Peyer's patch (tissue), 4 donors: Measurements from ENCODE around the gene GBX2. TPM values are rescaled to one million over a fixed set of nuclear protein-coding genes. Genes with fewer than 3 reads are reported as not detected.

Source experiments
- DNase-seq, 3 donors: peaks; one replicate each; pipeline ENCODE4 v3.0.0-alpha.2; 2017 to 2019
- H3K27ac ChIP-seq, 4 donors: fragments of 200-600 bp; sonication (generic); one replicate each; pipeline ENCODE4 v1.5.1; 2016 to 2019
- H3K27me3 ChIP-seq, 2 donors: fragments of 200-600 bp; sonication (generic); one replicate each; pipeline ENCODE4 v1.5.1; 2019
- H3K36me3 ChIP-seq, 3 donors: fragments of 200-600 bp; sonication (generic); one replicate each; pipeline ENCODE4 v1.5.1; 2016 to 2019
- H3K4me1 ChIP-seq, 4 donors: fragments of 200-600 bp; sonication (generic); one replicate each; pipeline ENCODE4 v1.5.1; 2016 to 2019
- H3K4me3 ChIP-seq, 4 donors: fragments of 200-600 bp; sonication (generic); 1 replicate in 3 of 4; 2 replicates in 1 of 4; pipeline ENCODE4 v1.5.1; 2016 to 2019; ENCODE audit warnings: mild to moderate bottlenecking in 1 of 4
- H3K9me3 ChIP-seq, 4 donors: fragments of 200-600 bp; sonication (generic); one replicate each; pipeline ENCODE4 v1.5.1; 2016 to 2019; ENCODE audit warnings: mild to moderate bottlenecking in 1 of 4
- POLR2A ChIP-seq, 2 donors: fragments of 450-650 bp; IDR thresholded peaks; one replicate each; pipeline ENCODE4 v1.5.1; 2017; ENCODE audit warnings: antibody characterized with exemption in 2 of 2, mild to moderate bottlenecking in 2 of 2, moderate library complexity in 2 of 2
- small RNA-seq, 2 donors: library from RNA; depleted of rRNA; stranded (forward); fragments of <200 nt; gene quantifications; one replicate each; pipeline ENCODE3, GENCODE V24; 2016
- total RNA-seq, 4 donors: library from RNA; depleted of rRNA; stranded (reverse); fragments of >200 nt; gene quantifications; one replicate each; pipeline ENCODE4 v1.1.0, GENCODE V29; 2016
- TF ChIP-seq, protein P1 (sequence below), 6 experiments: fragments of 450-650 bp in 4 of 6; fragments of 200-600 bp in 2 of 6; sonication (generic) in 1 of 6; IDR thresholded peaks; one replicate each; pipeline ENCODE4 v1.5.1; 2017 to 2019; ENCODE audit warnings: antibody characterized with exemption in 6 of 6, mild to moderate bottlenecking in 3 of 6, moderate library complexity in 1 of 6

The GBX2 gene
- total RNA-seq, 4 donors from 2014 or later, result not detected

DNA sequence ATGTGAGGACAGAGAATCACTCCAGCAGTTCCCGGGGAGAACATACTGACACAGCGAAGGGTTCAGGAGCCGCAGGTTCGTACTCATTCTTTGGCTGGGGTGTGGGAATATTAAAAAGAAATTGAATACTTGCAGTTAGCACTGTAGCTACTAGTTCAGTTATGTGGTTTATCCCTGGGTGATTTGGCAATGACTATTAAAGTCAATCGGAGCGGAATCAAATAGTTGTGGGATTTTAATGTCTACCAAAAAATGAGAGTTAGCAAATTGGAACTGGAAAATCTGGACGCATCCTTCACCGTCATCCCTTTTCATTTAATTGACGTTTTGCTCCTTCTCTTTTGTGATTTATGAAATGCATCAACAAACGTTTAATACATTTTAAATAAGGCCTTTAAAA is 50.8 kb downstream of the GBX2 start:
- no peak overlapping the region for H3K4me3 ChIP-seq
- no peaks in the 10 kb centered on the region for H3K9me3 ChIP-seq
- no peak for TF ChIP-seq POLR2A (IDR thresholded peaks at IDR 0.05)
- TF ChIP-seq, protein P1, sequence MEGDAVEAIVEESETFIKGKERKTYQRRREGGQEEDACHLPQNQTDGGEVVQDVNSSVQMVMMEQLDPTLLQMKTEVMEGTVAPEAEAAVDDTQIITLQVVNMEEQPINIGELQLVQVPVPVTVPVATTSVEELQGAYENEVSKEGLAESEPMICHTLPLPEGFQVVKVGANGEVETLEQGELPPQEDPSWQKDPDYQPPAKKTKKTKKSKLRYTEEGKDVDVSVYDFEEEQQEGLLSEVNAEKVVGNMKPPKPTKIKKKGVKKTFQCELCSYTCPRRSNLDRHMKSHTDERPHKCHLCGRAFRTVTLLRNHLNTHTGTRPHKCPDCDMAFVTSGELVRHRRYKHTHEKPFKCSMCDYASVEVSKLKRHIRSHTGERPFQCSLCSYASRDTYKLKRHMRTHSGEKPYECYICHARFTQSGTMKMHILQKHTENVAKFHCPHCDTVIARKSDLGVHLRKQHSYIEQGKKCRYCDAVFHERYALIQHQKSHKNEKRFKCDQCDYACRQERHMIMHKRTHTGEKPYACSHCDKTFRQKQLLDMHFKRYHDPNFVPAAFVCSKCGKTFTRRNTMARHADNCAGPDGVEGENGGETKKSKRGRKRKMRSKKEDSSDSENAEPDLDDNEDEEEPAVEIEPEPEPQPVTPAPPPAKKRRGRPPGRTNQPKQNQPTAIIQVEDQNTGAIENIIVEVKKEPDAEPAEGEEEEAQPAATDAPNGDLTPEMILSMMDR (IDR thresholded peaks at IDR 0.05), result no peak

More for the DNA sequence above, 50.8 kb downstream of the GBX2 start:
- H3K4me1 ChIP-seq, result no peaks in the 10 kb centered on the region
- peaks cover 0 to 5% (median 0%) of the 10 kb centered on the region in 3 donors for H3K36me3 ChIP-seq
- H3K27me3 ChIP-seq, result no peaks in the 10 kb centered on the region
- no peak for DNase-seq
- H3K27ac ChIP-seq, result no peak overlapping the region

Small RNA genes within 50 kb of the gene (small RNA-seq; reads per million reads assigned to genes)
- 0 reads per million in 2 donors for gene RF00019
- gene RNU1-31P, result 0 reads per million in 2 donors

Other genes with a start within 250 kb of the GBX2 start
- gene ASB18, start 96.0 kb upstream of the GBX2 start, total RNA-seq, result not detected